Urinary bladder (tissue), 4 donors: Measurements from ENCODE around the gene SSTR3. TPM values are rescaled to one million over a fixed set of nuclear protein-coding genes. Genes with fewer than 3 reads are reported as not detected.

ENCODE experiments used
- DNase-seq: peaks from one replicate; pipeline ENCODE4 v3.0.0-alpha.2; 2015; ENCODE audit errors: extremely low spot score
- H3K27ac ChIP-seq: one replicate; pipeline ENCODE4 v1.5.1; 2013; ENCODE audit warnings: low read depth, mild to moderate bottlenecking, moderate library complexity
- H3K36me3 ChIP-seq: one replicate; pipeline ENCODE4 v1.6.1; 2013; ENCODE audit warnings: mild to moderate bottlenecking, moderate library complexity; ENCODE audit not compliant: insufficient read depth
- H3K4me1 ChIP-seq: one replicate; pipeline ENCODE4 v1.6.1; 2013; ENCODE audit warnings: mild to moderate bottlenecking, moderate library complexity; ENCODE audit not compliant: insufficient read depth
- H3K4me3 ChIP-seq: one replicate; pipeline ENCODE4 v1.5.1; 2013; ENCODE audit warnings: low read depth, low read length
- WGBS: extraction: QIAGEN DNeasy Blood & Tissue Kit; methylation state at CpG from one replicate; pipeline ENCODE4 v1.1.7; 2013; 5-methylcytosine and 5-hydroxymethylcytosine counted together
- polyA plus RNA-seq: library from polyadenylated mRNA; stranded (reverse); fragments of 200-250 nt; gene quantifications from one replicate; pipeline ENCODE4 v1.2.3, GENCODE V29; 2013
- total RNA-seq: library from RNA; depleted of rRNA; stranded (reverse); fragments of >200 nt; gene quantifications from one replicate; pipeline ENCODE4 v1.2.3, GENCODE V29; 2014
- donor health status: healthy with polysubstance abuse.
- donor health status: healthy.

Gene SSTR3
- total and polyA plus RNA-seq, 2 donors: not detected

- WGBS: 81% methylated on average over 9 of the region's 9 CpGs
- H3K4me3 ChIP-seq: no peak overlapping the region
- no peak for DNase-seq
- H3K36me3 ChIP-seq: no peaks in the 10 kb centered on the region
- no peak overlapping the region for H3K27ac ChIP-seq
- no peaks in the 10 kb centered on the region for H3K4me1 ChIP-seq
Observed at GRCh38 chr22:37215890-37216289, 3.6 kb upstream of the SSTR3 start.

GRCh38 chr22:37214731-37215030 is 2.4 kb upstream of the SSTR3 start:
- no peak for DNase-seq
- WGBS: 60% methylated on average over 13 of the region's 13 CpGs

GRCh38 chr22:37213941-37214730 is 1.9 kb upstream of the SSTR3 start:
- H3K36me3 ChIP-seq: no peaks in the 10 kb centered on the region
- no peak for DNase-seq
- H3K27ac ChIP-seq: no peak overlapping the region
- no peaks in the 10 kb centered on the region for H3K4me1 ChIP-seq
- 83% methylated on average over 13 of the region's 13 CpGs for WGBS
- H3K4me3 ChIP-seq: no peak overlapping the region

More at GRCh38 chr22:37214731-37215030, 2.4 kb upstream of the SSTR3 start:
- H3K4me1 ChIP-seq: no peaks in the 10 kb centered on the region
- no peaks in the 10 kb centered on the region for H3K36me3 ChIP-seq
- no peak overlapping the region for H3K27ac ChIP-seq
- no peak overlapping the region for H3K4me3 ChIP-seq

- no peaks in the 10 kb centered on the region for H3K36me3 ChIP-seq
- H3K4me3 ChIP-seq: no peak overlapping the region
- no peaks in the 10 kb centered on the region for H3K4me1 ChIP-seq
- DNase-seq: no peak
- no peak overlapping the region for H3K27ac ChIP-seq
- WGBS: 94% methylated on average over 18 of the region's 18 CpGs
Observed at GRCh38 chr22:37213218-37213855, 1.1 kb upstream of the SSTR3 start.

- Histone ChIP-seq H3K4me3 (no peak overlapping the region), H3K36me3 (no peaks in the 10 kb centered on the region)
- no peak for DNase-seq
Observed at GRCh38 chr22:37211866-37212173, 457 bp downstream of the SSTR3 start.

GRCh38 chr22:37211075-37211865 is 1.0 kb downstream of the SSTR3 start:
- 71% methylated on average over 24 of the region's 24 CpGs for WGBS
- H3K4me3 ChIP-seq: no peak overlapping the region
- DNase-seq: no peak

More at GRCh38 chr22:37211866-37212173, 457 bp downstream of the SSTR3 start:
- Histone ChIP-seq H3K27ac (no peak overlapping the region), H3K4me1 (no peaks in the 10 kb centered on the region)
- WGBS: 74% methylated on average over 6 of the region's 6 CpGs

GRCh38 chr22:37210041-37210803 is 2.1 kb downstream of the SSTR3 start:
- H3K4me1 ChIP-seq: no peaks in the 10 kb centered on the region
- 75% methylated on average over 15 of the region's 15 CpGs for WGBS
- DNase-seq: no peak
- H3K36me3 ChIP-seq: no peaks in the 10 kb centered on the region
- no peak overlapping the region for H3K27ac ChIP-seq
- H3K4me3 ChIP-seq: no peak overlapping the region

More at GRCh38 chr22:37211075-37211865, 1.0 kb downstream of the SSTR3 start:
- H3K4me1 ChIP-seq: no peaks in the 10 kb centered on the region
- no peak overlapping the region for H3K27ac ChIP-seq
- no peaks in the 10 kb centered on the region for H3K36me3 ChIP-seq

GRCh38 chr22:37209140-37209845 is 3.0 kb downstream of the SSTR3 start:
- no peak overlapping the region for H3K4me3 ChIP-seq
- no peaks in the 10 kb centered on the region for H3K4me1 ChIP-seq
- H3K36me3 ChIP-seq: no peaks in the 10 kb centered on the region
- WGBS: 75% methylated on average over 9 of the region's 9 CpGs
- no peak for DNase-seq
- no peak overlapping the region for H3K27ac ChIP-seq

GRCh38 chr22:37208401-37209139 is 3.7 kb downstream of the SSTR3 start:
- WGBS: 80% methylated on average over 7 of the region's 7 CpGs
- DNase-seq: no peak
- H3K4me1 ChIP-seq: no peaks in the 10 kb centered on the region
- H3K4me3 ChIP-seq: no peak overlapping the region
- no peak overlapping the region for H3K27ac ChIP-seq
- no peaks in the 10 kb centered on the region for H3K36me3 ChIP-seq

GRCh38 chr22:37207981-37208380 is 4.3 kb downstream of the SSTR3 start:
- H3K36me3 ChIP-seq: no peaks in the 10 kb centered on the region
- H3K4me1 ChIP-seq: no peaks in the 10 kb centered on the region
- WGBS: 84% methylated on average over 7 of the region's 7 CpGs
- no peak overlapping the region for H3K4me3 ChIP-seq
- H3K27ac ChIP-seq: no peak overlapping the region
- no peak for DNase-seq

GRCh38 chr22:37206841-37207821 is 5.1 kb downstream of the SSTR3 start:
- H3K36me3 ChIP-seq: no peaks in the 10 kb centered on the region
- no peaks in the 10 kb centered on the region for H3K4me1 ChIP-seq
- DNase-seq: no peak
- H3K27ac ChIP-seq: no peak overlapping the region
- WGBS: 92% methylated on average over 71 of the region's 71 CpGs
- no peak overlapping the region for H3K4me3 ChIP-seq
